Fibroblast of skin of right quadriceps (primary cell): ENCODE results near the gene GFRA4.
"Not testable (repeated sequence)": the region's sequence is repeated elsewhere in the genome, so short reads cannot be mapped to it uniquely, and the experiment has no call there.

ENCODE experiments used
- DNase-seq: peaks from one replicate; pipeline ENCODE4 v3.0.0-alpha.2; 2013

Gene GFRA4

GRCh38 chr20:3652676-3653596, 10.3 kb downstream of the GFRA4 start:
- DNase-seq, result no peak

- no peak for DNase-seq
Measured at GRCh38 chr20:3652221-3652620, 11.0 kb downstream of the GFRA4 start.

GRCh38 chr20:3651204-3651962, 11.8 kb downstream of the GFRA4 start:
- no peak for DNase-seq

GRCh38 chr20:3648951-3649350, 14.2 kb downstream of the GFRA4 start:
- no peak for DNase-seq

GRCh38 chr20:3647473-3647872, 15.7 kb downstream of the GFRA4 start:
- no peak for DNase-seq

GRCh38 chr20:3646651-3647050, 16.5 kb downstream of the GFRA4 start:
- DNase-seq, result no peak

- no peak for DNase-seq
Measured at GRCh38 chr20:3646067-3646440, 17.1 kb downstream of the GFRA4 start.

- no peak for DNase-seq
Measured at GRCh38 chr20:3645309-3646066, 17.7 kb downstream of the GFRA4 start.

GRCh38 chr20:3640259-3640658, 22.9 kb downstream of the GFRA4 start:
- DNase-seq, result no peak

GRCh38 chr20:3635346-3635745, 27.9 kb downstream of the GFRA4 start:
- DNase-seq, result no peak

GRCh38 chr20:3633913-3634478, 29.2 kb downstream of the GFRA4 start:
- DNase-seq, result no peak

- DNase-seq, result no peak
Measured at GRCh38 chr20:3632311-3633004, 30.7 kb downstream of the GFRA4 start.

GRCh38 chr20:3631534-3631933, 31.7 kb downstream of the GFRA4 start:
- DNase-seq, result no peak

- no peak for DNase-seq
Measured at GRCh38 chr20:3630429-3630828, 32.8 kb downstream of the GFRA4 start.

- DNase-seq, result peak; percentile 42
Measured at GRCh38 chr20:3629893-3630292, 33.3 kb downstream of the GFRA4 start.

GRCh38 chr20:3628502-3629314, 34.5 kb downstream of the GFRA4 start:
- DNase-seq, result no peak

GRCh38 chr20:3627476-3627875, 35.7 kb downstream of the GFRA4 start:
- DNase-seq, result no peak

- DNase-seq, result no peak
Measured at GRCh38 chr20:3622406-3622805, 40.8 kb downstream of the GFRA4 start.

GRCh38 chr20:3621111-3621510, 42.1 kb downstream of the GFRA4 start:
- no peak for DNase-seq

- peak; percentile 20 for DNase-seq
Measured at GRCh38 chr20:3616250-3616649, 46.9 kb downstream of the GFRA4 start.

- DNase-seq, result not testable (repeated sequence)
Measured at GRCh38 chr20:3615171-3615840, 47.9 kb downstream of the GFRA4 start.
